ENCODE results near the gene FGFR2.

Gene FGFR2

DNA sequence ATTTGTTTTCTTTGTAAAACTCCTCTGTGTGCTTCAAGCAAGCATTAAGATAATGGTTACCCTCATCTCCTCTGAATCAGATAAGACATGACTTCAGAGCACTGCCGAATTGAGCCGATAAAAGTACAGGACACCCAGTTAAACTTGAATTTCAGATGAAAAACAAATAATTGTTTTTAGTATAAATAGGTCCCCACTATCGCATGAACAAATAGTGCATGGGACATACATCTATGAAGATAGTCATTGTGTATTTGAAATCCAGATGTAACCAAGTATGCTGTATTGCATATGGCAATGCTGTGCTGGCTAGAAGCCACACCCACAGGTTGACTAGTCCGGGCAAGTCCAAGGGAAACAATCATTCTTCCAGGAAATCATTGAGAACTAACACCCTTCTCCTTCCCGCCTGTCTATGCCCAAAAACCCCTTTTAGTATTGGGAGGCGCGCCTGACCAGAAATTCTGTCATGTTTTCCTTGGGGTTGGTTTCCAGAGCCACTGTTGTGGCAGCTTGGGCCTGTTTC is 12.6 kb upstream of the FGFR2 start:
- no peak for DNase-seq (ENCODE audit: low spot score)

DNA sequence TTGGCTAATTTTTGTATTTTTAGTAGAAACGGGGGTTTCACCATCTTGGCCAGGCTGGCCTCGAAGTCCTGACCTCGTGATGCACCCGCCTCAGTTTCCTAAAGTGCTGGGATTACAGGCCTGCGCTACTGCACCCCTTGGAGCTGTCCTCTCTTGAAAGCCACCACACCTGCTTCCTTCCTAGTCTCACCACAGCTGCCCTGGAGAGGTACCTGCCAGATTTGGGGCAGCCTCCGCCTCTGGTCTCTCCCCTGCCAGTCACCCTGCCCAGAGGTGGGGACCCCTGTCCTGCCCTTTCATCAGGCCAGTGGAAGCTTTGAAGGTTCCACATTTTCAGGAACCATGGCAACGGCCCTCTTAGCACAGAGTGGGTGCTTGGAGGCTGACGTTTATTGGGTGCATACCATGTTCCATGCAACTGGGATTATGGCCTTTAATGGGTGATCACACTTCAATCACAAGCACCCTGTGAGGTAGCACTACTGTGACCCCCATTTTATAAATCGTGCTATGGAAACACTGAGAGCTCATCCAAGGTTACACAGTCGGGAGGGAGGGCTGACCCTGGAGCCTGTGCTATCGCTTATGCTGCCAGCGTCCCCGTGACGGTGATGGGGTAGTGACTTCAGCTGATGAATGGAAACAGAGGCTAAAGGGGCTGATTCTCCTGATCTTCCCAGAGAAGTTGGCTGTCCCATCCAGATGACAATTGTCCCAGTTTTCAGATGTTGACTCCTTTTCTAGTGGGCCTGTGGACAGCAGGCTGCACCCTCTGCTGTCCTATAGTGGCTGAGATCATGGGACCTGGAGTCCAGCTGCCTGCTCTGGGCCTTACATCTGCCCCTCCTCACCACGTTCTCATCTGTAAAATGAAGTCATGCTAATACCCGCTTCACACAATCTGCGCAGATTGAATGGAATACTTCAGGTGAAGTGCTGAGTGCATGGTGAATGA is 11.5 kb upstream of the FGFR2 start:
- no peak for DNase-seq (ENCODE audit: low spot score)

- DNase-seq (ENCODE audit: low spot score): no peak
Observed at GRCh38 chr10:121608469-121609190, 10.4 kb upstream of the FGFR2 start.

DNA sequence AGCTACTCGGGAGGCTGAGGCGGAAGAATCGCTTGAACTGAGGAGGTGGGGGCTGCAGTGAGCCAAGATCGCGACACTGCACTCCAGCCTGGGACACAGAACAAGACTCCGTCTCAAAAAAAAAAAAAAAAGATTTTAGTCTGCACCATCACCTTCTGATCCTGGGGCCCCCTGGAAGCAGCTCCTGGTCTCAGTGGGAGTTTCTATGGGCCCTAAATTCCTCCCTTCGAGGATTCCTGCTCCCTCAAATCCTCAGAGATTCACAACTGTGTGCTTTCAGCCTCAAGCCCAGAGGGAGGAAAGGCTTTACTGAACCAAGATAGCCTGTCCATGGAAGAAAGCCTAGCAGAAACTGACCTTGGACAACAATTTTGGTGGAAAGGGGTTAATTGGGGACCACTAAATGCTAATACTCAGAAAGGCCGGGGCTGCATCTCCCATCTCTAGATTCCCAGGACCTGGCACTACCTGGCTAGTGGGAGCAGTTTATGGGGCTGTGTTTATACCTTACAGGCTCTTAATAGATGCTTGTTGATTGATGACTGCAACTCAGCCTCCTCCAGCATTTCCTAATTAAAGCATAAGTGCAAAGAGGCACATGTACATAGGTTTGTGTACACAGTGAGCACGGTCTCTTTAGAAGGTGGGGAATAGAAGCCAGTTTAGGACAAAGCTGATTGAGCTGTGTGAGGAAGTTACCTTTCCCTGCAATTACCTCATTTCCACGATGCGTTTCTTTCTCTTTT is 9.2 kb upstream of the FGFR2 start:
- DNase-seq (ENCODE audit: low spot score): no peak

DNA sequence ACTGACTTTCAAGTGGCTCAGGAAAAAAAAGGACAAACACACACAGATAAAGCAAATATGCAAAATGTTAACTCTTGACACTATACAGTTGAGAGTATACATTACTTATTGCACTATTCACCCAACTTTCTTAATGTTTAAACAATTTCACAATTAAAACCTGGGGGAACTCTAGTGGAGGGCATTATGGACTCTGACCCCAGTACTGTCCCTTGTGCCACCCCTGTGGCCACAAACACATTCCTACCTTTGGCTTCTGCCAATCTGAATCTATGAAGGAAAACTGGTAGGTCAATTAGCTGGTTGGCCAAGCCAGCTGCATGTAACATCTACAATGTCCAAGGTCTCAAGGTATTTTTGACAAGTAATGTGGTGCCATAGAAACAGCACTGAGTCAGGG is 7.5 kb upstream of the FGFR2 start:
- DNase-seq (ENCODE audit: low spot score): no peak

DNA sequence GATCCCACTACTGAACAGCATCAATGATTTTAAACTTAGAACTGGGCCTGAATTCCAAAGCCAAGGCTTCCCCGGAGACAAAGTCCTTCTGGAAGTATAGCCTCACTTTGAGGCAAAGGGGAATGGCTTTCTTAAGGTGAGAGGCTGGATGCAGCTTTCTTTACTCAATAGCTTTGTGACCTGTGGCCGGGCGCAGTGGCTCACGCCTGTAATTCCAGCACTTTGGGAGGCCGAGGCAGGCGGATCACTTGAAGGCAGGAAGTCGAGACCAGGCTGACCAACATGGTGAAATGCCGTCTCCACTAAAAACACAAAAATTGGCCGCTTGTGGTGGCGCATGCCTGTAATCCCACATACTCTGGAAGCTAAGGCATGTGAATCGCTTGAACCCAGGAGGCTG is 3.2 kb upstream of the FGFR2 start:
- no peak for DNase-seq (ENCODE audit: low spot score)

DNA sequence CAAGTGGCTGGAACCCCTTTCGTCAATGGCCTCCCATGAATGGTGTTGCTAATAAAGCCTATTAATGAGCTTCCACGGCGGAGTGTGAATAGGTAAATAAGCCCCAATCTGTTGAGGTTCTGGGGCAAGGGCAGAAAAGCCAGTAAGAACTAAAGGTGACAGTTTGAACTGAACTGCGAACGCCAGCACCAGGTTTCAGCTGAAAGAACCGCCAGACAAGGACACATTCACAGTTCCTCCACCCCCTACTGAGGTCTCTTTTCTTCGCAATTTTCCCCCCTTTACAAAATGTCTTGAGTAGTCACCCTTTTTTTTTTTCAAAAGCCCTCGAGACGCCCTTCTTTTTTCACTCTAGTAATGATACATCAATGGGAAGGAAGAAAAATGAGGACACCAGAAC is 2.4 kb upstream of the FGFR2 start:
- no peak for DNase-seq (ENCODE audit: low spot score)

DNA sequence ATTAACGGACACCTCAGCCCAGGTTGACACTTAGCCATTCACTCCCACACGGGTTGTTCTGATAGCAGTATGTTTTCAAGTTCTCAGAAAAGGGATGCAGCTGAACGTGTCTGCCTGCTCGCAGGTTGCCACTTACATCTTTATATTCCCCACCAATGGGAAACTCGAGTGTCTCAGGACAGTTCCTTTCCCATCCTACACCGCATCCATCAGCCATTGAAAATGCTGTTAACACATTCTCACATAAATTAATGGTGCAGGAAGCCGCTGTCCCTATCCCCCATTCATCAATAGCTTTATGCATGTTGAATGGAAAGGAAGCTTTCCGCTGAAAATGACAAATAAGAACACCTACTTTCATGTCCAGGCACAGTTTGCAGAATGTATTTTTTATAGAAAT is 1.7 kb upstream of the FGFR2 start:
- no peak for DNase-seq (ENCODE audit: low spot score)

DNA sequence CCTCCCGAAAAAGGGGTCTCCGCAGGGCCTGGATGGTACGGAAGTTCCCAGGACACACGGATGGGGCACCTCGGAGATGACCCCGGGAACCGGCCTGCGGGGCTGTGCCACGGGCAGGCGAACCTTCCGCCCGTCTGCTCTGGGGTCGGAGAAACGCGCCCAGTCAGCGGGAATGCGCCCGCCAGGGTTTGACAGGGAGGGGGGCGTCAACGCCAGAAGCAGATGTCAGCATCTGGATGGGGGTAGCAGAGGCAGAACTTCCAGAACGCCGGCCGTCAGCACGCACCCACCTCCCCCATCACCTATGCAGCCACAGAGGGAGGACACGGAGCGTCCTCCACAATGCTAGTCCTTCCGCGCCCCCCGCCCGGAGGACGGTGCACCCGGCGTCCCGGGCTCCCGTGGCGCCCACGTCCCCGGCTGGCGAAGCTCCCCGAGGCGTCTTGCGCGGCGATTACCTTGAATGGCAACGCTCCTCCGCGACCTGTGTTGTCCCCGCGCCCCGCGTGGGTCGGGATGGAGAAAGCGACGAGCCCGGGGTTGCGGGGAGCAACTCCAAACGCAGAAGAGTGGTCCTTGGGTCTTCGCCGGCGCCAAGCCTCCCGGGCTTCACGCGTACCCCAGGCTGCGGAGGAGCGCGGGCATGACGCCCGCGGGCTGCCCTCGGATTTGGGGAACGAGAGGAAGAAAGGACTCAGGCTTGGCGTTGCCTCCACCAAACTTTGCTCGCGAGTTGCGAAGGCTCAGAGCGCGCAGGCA is 561 bp downstream of the FGFR2 start:
- DNase-seq (ENCODE audit: low spot score): no peak

DNA sequence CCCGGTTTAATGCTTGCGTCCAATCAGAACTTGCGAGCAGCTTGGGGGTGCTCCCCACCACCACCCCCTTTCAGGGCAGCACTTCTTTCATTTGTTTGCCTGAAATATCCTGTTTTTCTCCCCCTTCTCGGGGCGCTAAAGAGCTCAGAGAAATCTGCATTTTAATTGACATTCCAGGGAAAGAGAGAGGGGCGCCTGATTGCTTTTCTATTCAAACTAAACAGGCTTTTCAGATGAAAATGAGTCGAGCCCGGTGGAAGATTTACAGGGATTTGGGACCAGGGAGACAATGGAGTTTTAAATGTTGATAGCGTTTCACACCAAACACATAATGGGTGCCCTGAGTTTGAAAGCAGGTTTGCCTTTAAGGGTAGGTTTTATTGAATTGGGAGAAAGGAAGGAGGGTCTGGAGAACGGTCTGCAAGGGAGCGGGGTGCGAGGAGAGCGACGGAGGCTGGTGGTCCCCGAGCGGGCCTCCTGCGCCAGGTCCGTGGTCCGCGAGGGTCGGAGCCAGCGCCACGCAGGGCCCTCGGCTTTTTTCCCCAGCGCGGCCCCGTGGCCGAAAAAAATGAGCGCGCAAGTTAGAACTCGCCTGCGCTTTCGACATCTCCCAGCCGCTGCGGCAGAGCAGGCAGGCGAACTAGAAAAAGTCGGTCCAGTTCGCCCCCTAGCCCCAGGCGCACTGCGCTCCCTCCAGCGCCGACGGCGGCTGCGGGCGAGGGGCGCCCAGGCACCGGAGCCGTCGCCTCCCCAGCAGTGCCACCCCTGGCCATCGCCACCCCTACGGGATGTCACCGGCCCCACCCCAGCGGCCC is 1.3 kb downstream of the FGFR2 start:
- no peak for DNase-seq (ENCODE audit: low spot score)

DNA sequence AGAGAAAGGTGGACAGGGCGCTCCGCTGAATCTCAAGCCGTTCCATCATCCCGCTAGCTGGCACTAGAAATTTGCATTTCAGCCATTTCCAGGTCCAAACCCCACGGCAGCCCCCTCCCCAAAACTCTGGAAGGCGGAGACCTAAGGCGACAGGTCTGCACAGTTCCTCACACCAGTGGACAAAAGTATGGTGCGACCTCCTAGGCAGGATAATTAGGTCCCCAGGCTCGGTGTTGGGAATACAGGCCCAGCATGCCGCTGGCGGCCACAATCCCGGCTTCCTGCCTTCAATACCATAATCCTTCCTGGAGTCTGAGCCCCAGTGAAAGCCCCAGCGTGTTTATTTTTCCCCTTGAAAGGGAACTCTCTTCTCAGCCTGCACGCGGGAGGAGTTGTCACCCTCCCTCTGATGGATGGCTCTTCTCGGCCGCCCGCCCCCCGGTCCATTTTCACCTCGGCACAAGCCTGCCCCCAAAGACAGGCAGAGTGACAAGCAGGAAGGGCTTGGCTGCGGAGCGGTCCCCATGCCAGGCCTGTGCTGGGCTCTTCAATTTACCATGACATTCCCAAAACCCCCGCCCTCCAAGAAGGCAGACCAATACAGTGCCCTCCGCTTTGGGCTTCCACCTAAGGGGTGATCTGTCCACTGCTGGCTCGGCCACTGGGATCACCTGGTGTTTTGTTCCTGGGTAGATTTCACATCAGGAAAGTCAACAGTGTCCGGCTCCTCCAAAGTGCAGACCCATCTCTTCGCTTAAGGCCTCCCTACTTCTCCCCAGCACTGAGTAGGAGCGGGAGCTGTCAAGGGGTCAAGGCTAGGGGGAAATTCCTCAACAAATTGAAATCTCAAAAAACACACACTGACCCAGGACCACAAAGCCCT is 2.2 kb downstream of the FGFR2 start:
- DNase-seq (ENCODE audit: low spot score): no peak

- no peak for DNase-seq (ENCODE audit: low spot score)
Observed at GRCh38 chr10:121595351-121595805, 2.9 kb downstream of the FGFR2 start.

DNA sequence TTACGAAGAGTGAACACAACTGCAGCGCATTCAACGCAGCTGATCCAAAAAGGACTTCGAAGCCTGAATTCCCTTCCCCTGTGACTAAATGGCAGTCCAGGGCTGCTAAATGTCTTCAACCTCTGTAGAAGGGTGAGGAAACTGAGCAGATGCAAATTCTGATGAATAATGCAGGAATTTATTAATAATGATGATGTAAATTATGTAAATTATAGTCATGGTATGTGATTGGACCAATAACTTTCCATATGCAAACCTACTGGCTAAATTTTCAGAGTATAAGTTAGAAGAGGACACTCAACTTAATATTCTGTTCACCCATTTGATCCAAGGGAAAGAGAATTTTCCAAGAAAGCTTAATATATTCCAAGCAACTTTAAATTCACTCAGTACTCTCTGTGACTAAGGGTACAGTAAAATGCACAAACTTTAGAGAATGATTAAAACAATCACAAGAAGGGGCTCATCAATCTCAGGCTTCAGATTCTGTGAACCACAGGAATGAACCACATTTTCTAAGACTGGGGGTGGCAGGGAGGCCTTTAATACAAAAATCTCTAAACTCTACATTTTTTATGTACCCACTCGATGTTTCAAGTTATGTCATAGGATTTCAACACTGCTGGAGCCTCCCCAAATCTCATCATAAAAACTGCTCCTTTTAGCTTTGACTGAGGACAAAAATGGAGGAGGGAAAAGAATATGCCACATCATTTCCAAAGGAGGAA is 3.5 kb downstream of the FGFR2 start:
- DNase-seq (ENCODE audit: low spot score): no peak

GRCh38 chr10:121594076-121594475 is 4.2 kb downstream of the FGFR2 start:
- no peak for DNase-seq (ENCODE audit: low spot score)

- DNase-seq (ENCODE audit: low spot score): no peak
Observed at GRCh38 chr10:121593281-121594075, 4.8 kb downstream of the FGFR2 start.

DNA sequence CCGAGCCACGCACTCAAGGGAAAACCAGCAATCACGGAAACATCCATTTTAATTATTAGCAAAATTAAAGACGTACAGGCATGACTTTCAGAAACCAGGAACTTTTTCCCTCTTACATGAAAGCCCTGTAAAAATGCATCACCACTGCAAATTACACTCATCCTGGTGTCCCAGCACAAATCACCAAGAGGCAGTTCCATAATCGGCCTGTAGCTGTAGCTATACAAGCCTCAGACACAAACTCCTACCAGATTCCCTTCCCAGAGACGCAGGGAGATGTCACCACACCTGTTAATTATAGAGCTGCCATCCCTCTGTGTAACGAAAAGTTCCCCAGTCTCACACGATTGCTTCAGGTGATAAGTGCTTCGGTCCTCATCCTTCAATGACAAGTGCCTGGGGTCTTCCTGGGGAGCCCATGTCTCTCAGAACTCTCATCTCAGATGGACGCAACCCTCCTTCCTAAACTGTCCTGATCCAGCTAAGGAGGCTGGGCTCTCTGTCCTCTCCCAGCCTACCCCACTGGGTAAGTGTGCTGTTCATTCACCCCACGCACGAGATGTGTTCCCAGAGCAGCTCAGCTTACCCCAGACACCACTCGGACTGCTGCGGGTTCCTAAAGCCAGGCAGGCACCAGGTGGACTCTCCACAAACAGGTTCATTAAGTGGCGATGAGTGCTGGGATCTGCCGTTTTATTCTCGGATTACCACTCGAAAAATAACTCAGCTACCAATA is 5.9 kb downstream of the FGFR2 start:
- no peak for DNase-seq (ENCODE audit: low spot score)

DNA sequence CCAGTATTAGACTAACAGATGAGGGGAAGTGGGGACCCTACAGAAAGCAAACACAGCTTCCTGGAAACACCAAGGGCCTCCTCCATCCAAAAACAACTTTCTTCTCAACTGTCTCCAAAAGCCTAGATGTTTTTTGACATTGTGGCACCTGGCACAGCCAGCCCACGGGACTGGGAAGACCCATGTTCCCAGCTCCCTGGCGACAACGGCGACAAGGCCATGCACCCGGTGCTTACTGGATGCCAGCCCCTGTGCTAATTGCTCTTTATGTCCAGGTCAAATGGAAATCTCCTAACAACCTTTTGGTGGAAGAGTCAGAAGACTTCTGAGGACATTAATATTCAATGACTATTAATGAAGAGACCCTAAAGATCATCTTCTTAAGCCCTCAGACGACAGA is 7.1 kb downstream of the FGFR2 start:
- DNase-seq (ENCODE audit: low spot score): no peak

All from CD4-positive, alpha-beta T cell treated with Interleukin-6 at 100 ng/mL for 8 hours (primary cell).